Right lobe of liver (tissue), 4 donors: ENCODE results near the gene TMEM201.

Experiments used
- CTCF ChIP-seq, 4 donors: fragments of 200-600 bp in 3 of 4; fragments of 450-650 bp in 1 of 4; IDR thresholded peaks; one replicate each; pipeline versions ENCODE4 v1.5.1 to v1.8.0; 2016 to 2022; ENCODE audit warnings: antibody characterized with exemption in 4 of 4, mild to moderate bottlenecking in 2 of 4
- POLR2A ChIP-seq: fragments of 450-650 bp; IDR thresholded peaks from one replicate; pipeline ENCODE4 v1.6.1; 2017; ENCODE audit warnings: antibody characterized with exemption, mild to moderate bottlenecking
- donor health status: DM: no; HTN: no; CAD: no.
- donor health status: DM: no; HTN: no; CAD: no.
- donor health status: DM: no; HTN: yes; CAD: no.

- TF ChIP-seq POLR2A (no peak), CTCF (IDR thresholded peaks at IDR 0.05) (no peak)
Observed at GRCh38 chr1:9606458-9606857, 17.7 kb downstream of the TMEM201 start.
